H1 (cell line): ENCODE results near the gene ENAH. TPM values are rescaled to one million over a fixed set of nuclear protein-coding genes. Genes with fewer than 3 reads are reported as not detected.

Source experiments
- CTCF ChIA-PET: fragments of 300-600 bp; sonication (Branson Sonifier 250); formaldehyde crosslinking; loops from one replicate; lab custom pipeline; 2021; ENCODE audit not compliant: partially characterized antibody; lab: Charles Lee
- POLR2A ChIA-PET: fragments of 300-600 bp; sonication (Branson Sonifier 250); formaldehyde crosslinking; loops from one replicate; lab custom pipeline; 2021; ENCODE audit warnings: inconsistent platforms; ENCODE audit not compliant: partially characterized antibody; lab: Charles Lee
- DNase-seq, 2 experiments: peaks; one replicate each; pipeline versions ENCODE4 v3.0.0 to v3.0.0-alpha.2; 2010 to 2022; ENCODE audit warnings: low spot score in 2 of 2, low read depth in 1 of 2, mixed read lengths in 1 of 2
- FAIRE-seq: peaks from 2 replicates; lab custom pipeline; 2011; peaks lifted over from hg19 to GRCh38; lab: Jason Lieb, UNC
- H2AFZ ChIP-seq: 2 replicates; pipeline ENCODE4 v1.8.1; 2012; ENCODE audit warnings: low read length, inconsistent platforms
- H2AK5ac ChIP-seq: 2 replicates; pipeline ENCODE4 v1.6.1; 2013; ENCODE audit warnings: low read depth, low read length
- H2BK120ac ChIP-seq: replicated peaks from 2 replicates; pipeline ENCODE3; 2013; ENCODE audit warnings: low read depth, low read length, inconsistent platforms
- H2BK12ac ChIP-seq: 2 replicates; pipeline ENCODE4 v1.6.1; 2013; ENCODE audit warnings: low read depth, low read length
- H2BK15ac ChIP-seq: 2 replicates; pipeline ENCODE4 v1.6.1; 2013; ENCODE audit warnings: low read length
- H2BK20ac ChIP-seq: 2 replicates; pipeline ENCODE4 v1.6.1; 2013; ENCODE audit warnings: low read length
- H2BK5ac ChIP-seq: 2 replicates; pipeline ENCODE4 v1.6.1; 2013; ENCODE audit warnings: low read depth, low read length
- H3K14ac ChIP-seq: 2 replicates; pipeline ENCODE4 v1.6.1; 2013; ENCODE audit warnings: inconsistent platforms; ENCODE audit not compliant: insufficient read length
- H3K18ac ChIP-seq: 2 replicates; pipeline ENCODE4 v1.6.1; 2013; ENCODE audit warnings: low read length; ENCODE audit errors: extremely low read depth
- H3K23ac ChIP-seq: 2 replicates; pipeline ENCODE4 v1.6.1; 2013; ENCODE audit warnings: inconsistent platforms; ENCODE audit not compliant: insufficient read length
- H3K23me2 ChIP-seq: 2 replicates; pipeline ENCODE4 v1.6.1; 2013; ENCODE audit warnings: low read depth, low read length
- H3K27ac ChIP-seq: 2 replicates; pipeline ENCODE4 v1.6.1; 2011; ENCODE audit warnings: low read depth, low read length, inconsistent platforms
- H3K27me3 ChIP-seq, 4 experiments: replicated peaks in 1 of 4; 1 replicate in 1 of 4; 2 replicates in 3 of 4; pipeline versions ENCODE4 v1.6.1 to v1.8.1; 2011 to 2013; ENCODE audit warnings: low read length in 3 of 4, mild to moderate bottlenecking in 3 of 4, inconsistent platforms in 2 of 4, mixed read lengths in 2 of 4, moderate library complexity in 1 of 4; ENCODE audit not compliant: control insufficient read depth in 3 of 4, insufficient read depth in 3 of 4; ENCODE audit errors: extremely low read depth in 1 of 4
- H3K36me3 ChIP-seq, 4 experiments: 2 replicates each; pipeline versions ENCODE4 v1.6.1 to v1.8.1; 2011 to 2013; ENCODE audit warnings: mild to moderate bottlenecking in 4 of 4, low read length in 3 of 4, moderate library complexity in 2 of 4, control low read depth in 1 of 4, inconsistent platforms in 1 of 4; ENCODE audit not compliant: insufficient read depth in 4 of 4, control insufficient read depth in 2 of 4
- H3K4ac ChIP-seq: replicated peaks from 2 replicates; pipeline ENCODE3; 2013; ENCODE audit warnings: low read length, low read depth, mixed read lengths, inconsistent platforms; ENCODE audit not compliant: insufficient read length
- H3K4me1 ChIP-seq, 4 experiments: replicated peaks in 1 of 4; 1 replicate in 1 of 4; 2 replicates in 3 of 4; pipeline versions ENCODE4 v1.6.1 to v1.8.1; 2011 to 2013; ENCODE audit warnings: low read length in 3 of 4, inconsistent platforms in 2 of 4, mixed read lengths in 1 of 4; ENCODE audit not compliant: insufficient read depth in 4 of 4, control insufficient read depth in 3 of 4
- H3K4me2 ChIP-seq, 2 experiments: 2 replicates each; pipeline versions ENCODE4 v1.6.1 to v1.8.1; 2011 to 2013; ENCODE audit warnings: low read depth in 2 of 2, low read length in 2 of 2, control low read depth in 1 of 2, inconsistent platforms in 1 of 2, mild to moderate bottlenecking in 1 of 2; ENCODE audit not compliant: insufficient read depth in 1 of 2
- H3K4me3 ChIP-seq, 4 experiments: fragments of 200-600, 300-600 bp in 1 of 4; sonication (generic), shearing (Covaris generic), sonication (Bioruptor Twin) in 1 of 4; 2 replicates each; pipeline versions ENCODE4 v1.5.1 to v1.8.1; 2011 to 2016; ENCODE audit warnings: low read length in 4 of 4, low read depth in 3 of 4, control low read depth in 2 of 4, inconsistent platforms in 2 of 4, mild to moderate bottlenecking in 2 of 4, mixed read lengths in 1 of 4, moderate library complexity in 1 of 4; ENCODE audit not compliant: insufficient read depth in 2 of 4; ENCODE audit errors: extremely low read depth in 1 of 4
- H3K56ac ChIP-seq: replicated peaks from 2 replicates; pipeline ENCODE3; 2013; ENCODE audit warnings: low read depth, mild to moderate bottlenecking, mixed read lengths, low read length, inconsistent platforms; ENCODE audit not compliant: insufficient read length
- H3K79me1 ChIP-seq: 2 replicates; pipeline ENCODE4 v1.6.1; 2013; ENCODE audit warnings: low read depth, low read length, control low read depth
- H3K79me2 ChIP-seq, 2 experiments: 2 replicates each; pipeline versions ENCODE4 v1.6.1 to v1.8.1; 2012 to 2013; ENCODE audit warnings: low read length in 2 of 2, mild to moderate bottlenecking in 2 of 2, inconsistent platforms in 1 of 2; ENCODE audit not compliant: insufficient read depth in 2 of 2, control insufficient read depth in 1 of 2
- H3K9ac ChIP-seq, 4 experiments: replicated peaks in 1 of 4; 1 replicate in 1 of 4; 2 replicates in 3 of 4; pipeline versions ENCODE4 v1.6.1 to v1.8.1; 2011 to 2013; ENCODE audit warnings: low read depth in 3 of 4, low read length in 3 of 4, control low read depth in 2 of 4, mild to moderate bottlenecking in 2 of 4, moderate library complexity in 2 of 4, inconsistent platforms in 1 of 4; ENCODE audit errors: extremely low read depth in 1 of 4
- H3K9me3 ChIP-seq, 2 experiments: 2 replicates each; pipeline versions ENCODE4 v1.6.1 to v1.8.1; 2012 to 2013; ENCODE audit warnings: mild to moderate bottlenecking in 2 of 2, moderate library complexity in 2 of 2, control low read depth in 1 of 2, inconsistent platforms in 1 of 2, low read depth in 1 of 2, low read length in 1 of 2, mixed read lengths in 1 of 2; ENCODE audit not compliant: insufficient read depth in 2 of 2
- H4K20me1 ChIP-seq, 2 experiments: replicated peaks in 1 of 2; 2 replicates each; pipeline versions ENCODE3 to v1.8.1; 2011 to 2013; ENCODE audit warnings: inconsistent platforms in 2 of 2, low read length in 2 of 2, mild to moderate bottlenecking in 1 of 2; ENCODE audit not compliant: insufficient read depth in 2 of 2, control insufficient read depth in 1 of 2
- H4K5ac ChIP-seq: 2 replicates; pipeline ENCODE4 v1.6.1; 2013; ENCODE audit warnings: low read length, low read depth, mixed read lengths, inconsistent platforms; ENCODE audit not compliant: insufficient read length
- H4K8ac ChIP-seq: 2 replicates; pipeline ENCODE4 v1.8.0; 2013; ENCODE audit warnings: mild to moderate bottlenecking, moderate library complexity, low read length, inconsistent platforms; ENCODE audit not compliant: insufficient read depth; ENCODE audit errors: extremely low read depth
- H4K91ac ChIP-seq: replicated peaks from 2 replicates; pipeline ENCODE3; 2013; ENCODE audit warnings: low read length, mixed read lengths, inconsistent platforms; ENCODE audit not compliant: insufficient read length
- BRCA1 ChIP-seq: IDR thresholded peaks from 2 replicates; pipeline ENCODE4 v1.6.1; 2012; ENCODE audit warnings: low read depth, low read length, improper control_type of control experiment
- CBX5 ChIP-seq: fragments of 300-800, 300-1000 bp; sonication (generic); IDR thresholded peaks from 2 replicates; pipeline ENCODE4 v1.7.1; 2016; ENCODE audit warnings: antibody characterized with exemption, low read length, low read depth
- EZH2 ChIP-seq: fragments of 200-600 bp; sonication (generic); IDR thresholded peaks from 2 replicates; pipeline ENCODE4 v1.7.1; 2012; ENCODE audit warnings: low read depth, mild to moderate bottlenecking, moderate library complexity, low read length, inconsistent platforms; ENCODE audit not compliant: severe bottlenecking
- KDM5A ChIP-seq: fragments of 200-600 bp; IDR thresholded peaks from 2 replicates; pipeline ENCODE4 v1.7.1; 2012; ENCODE audit warnings: mild to moderate bottlenecking, low read length, inconsistent platforms, mixed read lengths
- POLR2AphosphoS5 ChIP-seq: IDR thresholded peaks from 2 replicates; pipeline ENCODE4 v1.6.1; 2011; ENCODE audit warnings: low read depth, low read length
- USF2 ChIP-seq: IDR thresholded peaks from 2 replicates; pipeline ENCODE4 v1.6.1; 2011; ENCODE audit warnings: low read length, improper control_type of control experiment
- WGBS, 2 experiments: shearing (Covaris generic) in 1 of 2; methylation state at CpG; one replicate each; pipeline versions ENCODE4 v1.1.6 to v1.1.7; 2013 to 2015; ENCODE audit warnings: low lambda C conversion rate in 2 of 2, mixed read lengths in 2 of 2, inconsistent platforms in 1 of 2, low coverage in 1 of 2, missing lambda C conversion rate in 1 of 2; ENCODE audit not compliant: insufficient replicate concordance in 2 of 2, insufficient coverage in 1 of 2, insufficient read length in 1 of 2; ENCODE audit errors: extremely low coverage in 1 of 2, missing lambda C conversion rate in 1 of 2; 5-methylcytosine and 5-hydroxymethylcytosine counted together
- polyA plus RNA-seq, 7 experiments: library from polyadenylated mRNA; depleted of rRNA in 3 of 7; stranded (reverse) in 5 of 7; unstranded in 2 of 7; fragments of >200 nt in 5 of 7; fragments of 200-250 nt in 2 of 7; gene quantifications; 1 replicate in 5 of 7; 2 replicates in 1 of 7; 4 replicates in 1 of 7; pipeline versions ENCODE4 v1.2.1 to v1.2.3, GENCODE V29; 2011 to 2013; ENCODE audit warnings: missing spikeins in 2 of 7, mixed read lengths in 2 of 7
- total RNA-seq: library from RNA; stranded (reverse); fragmentation: NEBNext Ultra II Directional; extraction: Animal tissue kit (Norgen Biotek cat#: 25700); gene quantifications from 2 replicates; pipeline ENCODE4 v1.2.1, GENCODE V29; 2021

The ENAH gene
- total and polyA plus RNA-seq, 2 of the 8 experiments (the other 6 are each of a cell fraction or from before 2014, with no cell fraction given), result 39.1 to 335 TPM

DNA sequence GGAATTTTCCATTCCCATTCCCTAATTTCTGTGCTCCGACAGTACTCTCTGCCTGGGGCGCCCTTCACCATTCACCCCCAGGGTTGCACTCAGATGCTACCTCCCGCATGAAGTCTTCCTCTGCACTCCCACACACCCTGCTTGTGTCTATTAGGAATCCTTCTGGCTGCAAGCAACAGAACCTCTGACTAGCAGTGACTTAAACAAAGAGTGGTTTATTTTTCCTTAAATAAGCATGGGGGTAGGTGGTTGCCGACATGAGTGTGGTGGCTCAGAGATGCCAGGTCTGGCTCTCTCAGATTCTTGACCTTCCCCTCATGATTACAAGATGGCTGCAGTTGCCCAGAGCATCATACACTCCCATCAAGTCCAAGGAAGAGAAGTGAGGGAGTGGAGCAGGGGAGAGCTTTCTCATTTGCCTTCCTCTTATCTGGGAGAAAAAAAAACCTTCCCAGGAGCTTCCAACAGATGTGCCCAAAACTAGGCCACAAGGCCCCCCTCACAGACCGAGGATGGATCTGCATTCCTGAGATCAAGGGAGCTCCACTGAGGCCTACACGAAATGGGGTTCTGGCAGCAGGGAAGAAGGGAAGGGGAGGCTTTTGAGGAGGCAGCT, 175.5 kb downstream of the ENAH start:
- no peak overlapping the region for H2BK12ac ChIP-seq
- H3K14ac ChIP-seq, result no peak overlapping the region
- no peak overlapping the region for H2AK5ac ChIP-seq
- no peak for TF ChIP-seq BRCA1
- no peak for TF ChIP-seq KDM5A
- TF ChIP-seq POLR2AphosphoS5, result no peak
- no peak for TF ChIP-seq CBX5
- no peak for TF ChIP-seq EZH2
- TF ChIP-seq USF2, result no peak
- no peaks in the 10 kb centered on the region for H3K79me2 ChIP-seq
- no peak overlapping the region for H3K4ac ChIP-seq
- 89% methylated on average over 6 of the region's 6 CpGs; no CpG with 5 or more reads in 1 of the 2 experiments for WGBS, 2 experiments
- no peak overlapping the region for H4K91ac ChIP-seq
- H3K36me3 ChIP-seq, result no peaks in the 10 kb centered on the region
- ChIA-PET POLR2A (no interaction called here), CTCF (interaction anchor here (0.6 to 18.7 kb wide), 15 partner anchors 10 to 498 kb away, joined by 3 to 229 read pairs (median 4); partner anchors contain the start of genes EPHX1, SRP9 and TMEM63A)
- FAIRE-seq (no peak), DNase-seq (peak in 1 of 2 experiments; percentile 31)
- H2BK20ac ChIP-seq, result no peak overlapping the region
- no peaks in the 10 kb centered on the region for H3K23me2 ChIP-seq
- no peak overlapping the region; the same call in 1 of the 2 replicates for H4K8ac ChIP-seq
- H2BK120ac ChIP-seq, result no peak overlapping the region
- no peak overlapping the region for H3K4me3 ChIP-seq
- no peak overlapping the region for H2BK15ac ChIP-seq
- no peak overlapping the region for H3K27ac ChIP-seq
- H3K18ac ChIP-seq, result no peak overlapping the region
- H3K56ac ChIP-seq, result no peak overlapping the region
- no peaks in the 10 kb centered on the region for H3K79me1 ChIP-seq
- no peak overlapping the region for H2AFZ ChIP-seq
- H3K9ac ChIP-seq, result no peak overlapping the region
- H4K20me1 ChIP-seq, result no peaks in the 10 kb centered on the region
- no peak overlapping the region for H3K4me2 ChIP-seq
- no peak overlapping the region for H3K23ac ChIP-seq
- peaks cover 0 to 6% (median 1%) of the 10 kb centered on the region in 4 experiments; a peak in 3 of 7 replicates for H3K4me1 ChIP-seq
- 0 out of 2 replicates have a peak overlapping the region, but pooled peaks have one; percentile 1 for H2BK5ac ChIP-seq
- H3K9me3 ChIP-seq, result no peaks in the 10 kb centered on the region
- no peaks in the 10 kb centered on the region for H3K27me3 ChIP-seq
- no peak overlapping the region for H4K5ac ChIP-seq
